Endothelial cell (in vitro differentiated cells): ENCODE data around the gene ENSA. TPM values are rescaled to one million over a fixed set of nuclear protein-coding genes. Genes with fewer than 3 reads are reported as not detected.
"Not testable (repeated sequence)": the region's sequence is repeated elsewhere in the genome, so short reads cannot be mapped to it uniquely, and the experiment has no call there.

Source experiments
- DNase-seq: peaks from one replicate; pipeline ENCODE4 v3.0.0; 2021; ENCODE audit warnings: low spot score
- H3K27ac Mint-ChIP-seq: one replicate; pipeline ENCODE4 v1.8.0; 2021; ENCODE audit warnings: mixed read lengths, inconsistent platforms; ENCODE audit not compliant: unreplicated experiment
- H3K27me3 Mint-ChIP-seq: one replicate; pipeline ENCODE4 v1.8.0; 2021; ENCODE audit warnings: mild to moderate bottlenecking, moderate library complexity, mixed read lengths, inconsistent platforms; ENCODE audit not compliant: unreplicated experiment
- H3K36me3 Mint-ChIP-seq: one replicate; pipeline ENCODE4 v1.8.0; 2021; ENCODE audit warnings: mild to moderate bottlenecking, low read depth, mixed read lengths, inconsistent platforms; ENCODE audit not compliant: unreplicated experiment
- H3K4me1 Mint-ChIP-seq: one replicate; pipeline ENCODE4 v1.8.0; 2021; ENCODE audit warnings: mild to moderate bottlenecking, mixed read lengths, inconsistent platforms; ENCODE audit not compliant: unreplicated experiment
- H3K4me3 Mint-ChIP-seq: one replicate; pipeline ENCODE4 v1.8.0; 2021; ENCODE audit warnings: mild to moderate bottlenecking, mixed read lengths, inconsistent platforms; ENCODE audit not compliant: unreplicated experiment
- H3K9me3 Mint-ChIP-seq: one replicate; pipeline ENCODE4 v1.8.0; 2021; ENCODE audit warnings: mixed read lengths, inconsistent platforms; ENCODE audit not compliant: unreplicated experiment
- CTCF ChIP-seq: fragments of 200-600 bp; sonication (generic); IDR thresholded peaks from one replicate; pipeline ENCODE4 v1.5.0; 2021; ENCODE audit warnings: antibody characterized with exemption; ENCODE audit not compliant: unreplicated experiment
- total RNA-seq: library from RNA; stranded (reverse); fragmentation: NEBNext Ultra II Directional; extraction: Animal tissue kit (Norgen Biotek cat#: 25700); gene quantifications from one replicate; pipeline ENCODE4 v1.2.1, GENCODE V29; 2021; ENCODE audit not compliant: unreplicated experiment

The ENSA gene
- total RNA-seq, 1 donor from 2014 or later = 200 TPM

GRCh38 chr1:150575518-150576366 lies 53.7 kb downstream of the ENSA start:
- peaks cover 41% of the 10 kb centered on the region for H3K4me1 Mint-ChIP-seq
- no peak for TF ChIP-seq CTCF
- H3K9me3 Mint-ChIP-seq = no peaks in the 10 kb centered on the region
- no peak for DNase-seq
- H3K27me3 Mint-ChIP-seq = peaks cover 22% of the 10 kb centered on the region
- H3K27ac Mint-ChIP-seq = peak overlapping the region; percentile 90
- H3K36me3 Mint-ChIP-seq = peaks cover 49% of the 10 kb centered on the region
- H3K4me3 Mint-ChIP-seq = peak overlapping the region; percentile 100

GRCh38 chr1:150575072-150575489 lies 54.3 kb downstream of the ENSA start:
- H3K27me3 Mint-ChIP-seq = peaks cover 19% of the 10 kb centered on the region
- no peak for DNase-seq
- peaks cover 44% of the 10 kb centered on the region for H3K4me1 Mint-ChIP-seq
- H3K4me3 Mint-ChIP-seq = peak overlapping the region; percentile 100
- peaks cover 52% of the 10 kb centered on the region for H3K36me3 Mint-ChIP-seq
- H3K9me3 Mint-ChIP-seq = no peaks in the 10 kb centered on the region
- no peak overlapping the region for H3K27ac Mint-ChIP-seq
- TF ChIP-seq CTCF = no peak

- Mint-ChIP-seq H3K27ac (no peak overlapping the region), H3K4me1 (peaks cover 50% of the 10 kb centered on the region), H3K9me3 (no peaks in the 10 kb centered on the region), H3K36me3 (peaks cover 56% of the 10 kb centered on the region), H3K4me3 (peak overlapping the region; percentile 100), H3K27me3 (peaks cover 25% of the 10 kb centered on the region)
- DNase-seq = no peak
- TF ChIP-seq CTCF = no peak
These were observed 54.9 kb downstream of the ENSA start for GRCh38 chr1:150574260-150575071.

GRCh38 chr1:150573648-150574071 lies 55.8 kb downstream of the ENSA start:
- peaks cover 56% of the 10 kb centered on the region for H3K4me1 Mint-ChIP-seq
- not testable (repeated sequence) for H3K4me3 Mint-ChIP-seq, H3K9me3 Mint-ChIP-seq, H3K27ac Mint-ChIP-seq, DNase-seq
- H3K36me3 Mint-ChIP-seq = peaks cover 54% of the 10 kb centered on the region
- H3K27me3 Mint-ChIP-seq = peaks cover 22% of the 10 kb centered on the region

GRCh38 chr1:150572918-150573647 lies 56.3 kb downstream of the ENSA start:
- Mint-ChIP-seq H3K36me3 (peaks cover 48% of the 10 kb centered on the region), H3K27ac (peak overlapping the region; percentile 2), H3K27me3 (peaks cover 18% of the 10 kb centered on the region), H3K4me3 (no peak overlapping the region), H3K4me1 (peaks cover 57% of the 10 kb centered on the region), H3K9me3 (no peaks in the 10 kb centered on the region)
- no peak for TF ChIP-seq CTCF
- DNase-seq = no peak
